Transverse colon (tissue), 4 donors: Measurements from ENCODE around the gene LTV1. TPM values are rescaled to one million over a fixed set of nuclear protein-coding genes. Genes with fewer than 3 reads are reported as not detected.
"Not testable (repeated sequence)": the region's sequence is repeated elsewhere in the genome, so short reads cannot be mapped to it uniquely, and the experiment has no call there.

Experiments used
- DNase-seq: peaks from one replicate; pipeline ENCODE4 v3.0.0-alpha.2; 2019
- H3K27ac ChIP-seq, 4 donors: fragments of 200-600 bp; sonication (generic); 2 replicates each; pipeline ENCODE4 v1.5.1; 2016 to 2018; ENCODE audit warnings: inconsistent platforms in 4 of 4
- H3K27me3 ChIP-seq: fragments of 200-600 bp; sonication (generic); 2 replicates; pipeline ENCODE4 v1.5.1; 2017; ENCODE audit warnings: inconsistent platforms
- H3K36me3 ChIP-seq, 4 donors: fragments of 200-600 bp; sonication (generic); 2 replicates each; pipeline ENCODE4 v1.5.1; 2017 to 2019; ENCODE audit warnings: inconsistent platforms in 4 of 4
- H3K4me1 ChIP-seq, 4 donors: fragments of 200-600 bp; sonication (generic); 2 replicates each; pipeline ENCODE4 v1.5.1; 2017 to 2020; ENCODE audit warnings: inconsistent platforms in 4 of 4
- H3K4me3 ChIP-seq, 4 donors: fragments of 200-600 bp; sonication (generic); 1 replicate in 1 of 4; 2 replicates in 3 of 4; pipeline versions ENCODE4 v1.5.1 to v1.6.1; 2017 to 2019; ENCODE audit warnings: inconsistent platforms in 4 of 4
- H3K9me3 ChIP-seq, 2 donors: fragments of 200-600 bp; sonication (generic); 2 replicates each; pipeline ENCODE4 v1.5.1; 2017 to 2019; ENCODE audit warnings: inconsistent platforms in 2 of 2
- EP300 ChIP-seq: sonication (generic); formaldehyde crosslinking; IDR thresholded peaks from one replicate; pipeline ENCODE4 v1.6.1; 2017; ENCODE audit warnings: antibody characterized with exemption, low read depth
- POLR2A ChIP-seq: fragments of 450-650 bp; IDR thresholded peaks from one replicate; pipeline ENCODE4 v1.6.1; 2016; ENCODE audit warnings: antibody characterized with exemption, mild to moderate bottlenecking, moderate library complexity
- POLR2AphosphoS5 ChIP-seq, 3 donors: sonication (generic); formaldehyde crosslinking; IDR thresholded peaks; one replicate each; pipeline ENCODE4 v1.6.1; 2016; ENCODE audit warnings: antibody characterized with exemption in 3 of 3
- WGBS, 2 donors: methylation state at CpG; one replicate each; pipeline ENCODE4 v1.1.5; 2018; ENCODE audit warnings: low coverage in 1 of 2; 5-methylcytosine and 5-hydroxymethylcytosine counted together
- in situ Hi-C, 4 donors: fragments of 200-750 bp; cut with MboI; loops; one replicate each; pipeline versions ENCODE4 v1.15.0 to v1.15.1; 2017; ENCODE audit warnings: low sequenced_read_pairs in 3 of 4, low pct_ligation_motif_present in 1 of 4, low pct_unique_long_range_greater_than_20kb in 1 of 4
- intact Hi-C: fragments of 100-400 bp; cut with DNase I; formaldehyde crosslinking; loops from one replicate; pipeline ENCODE4 v1.15.1; 2023; ENCODE audit warnings: low total_unique reads
- total RNA-seq, 4 donors: library from RNA; depleted of rRNA; stranded (reverse); fragments of >200 nt; gene quantifications; one replicate each; pipeline ENCODE4 v1.1.0, GENCODE V29; 2016
- TF ChIP-seq, protein P1 (sequence below), 5 experiments: fragments of 200-600 bp in 3 of 5; fragments of 450-650 bp in 2 of 5; sonication (generic) in 3 of 5; IDR thresholded peaks; 1 replicate in 2 of 5; 2 replicates in 3 of 5; pipeline ENCODE4 v1.5.1; 2016 to 2017; ENCODE audit warnings: antibody characterized with exemption in 5 of 5, inconsistent platforms in 3 of 5, mild to moderate bottlenecking in 2 of 5, moderate library complexity in 1 of 5

LTV1 gene
- total RNA-seq, 4 donors from 2014 or later: 0.80 to 13.2 (median 4.1) TPM

DNA sequence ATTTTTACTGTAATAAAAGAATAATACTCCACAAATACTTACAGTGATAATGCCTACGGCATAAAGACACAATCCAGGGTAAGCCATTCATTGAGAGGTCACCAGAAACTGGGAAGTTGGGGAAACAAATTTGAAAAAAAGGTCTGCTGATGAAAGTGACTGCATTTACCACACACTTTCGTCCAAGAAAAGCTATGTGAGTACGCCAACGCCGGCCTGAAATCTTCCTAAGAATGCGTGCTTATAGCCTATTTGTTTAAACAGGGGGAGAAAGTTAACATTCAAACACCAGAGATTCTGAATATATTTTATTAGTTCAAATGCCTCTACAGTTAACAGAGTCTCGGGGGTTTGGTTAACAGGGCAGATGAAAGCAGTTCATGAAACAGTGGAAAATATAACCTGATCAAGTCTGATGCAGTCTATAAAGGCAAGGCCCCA, 657 bp upstream of the LTV1 start:
- WGBS, 2 donors: 19 to 40% methylated on average over 7 of the region's 7 CpGs
- intact Hi-C loops (no loop called here), in situ Hi-C loops (no loop called here)
- peaks cover 0 to 21% (median 13%) of the 10 kb centered on the region in 4 donors for H3K4me1 ChIP-seq
- H3K36me3 ChIP-seq: peaks cover 0 to 21% (median 2%) of the 10 kb centered on the region in 4 donors
- H3K27me3 ChIP-seq: no peaks in the 10 kb centered on the region
- TF ChIP-seq EP300: no peak
- TF ChIP-seq, protein P1, sequence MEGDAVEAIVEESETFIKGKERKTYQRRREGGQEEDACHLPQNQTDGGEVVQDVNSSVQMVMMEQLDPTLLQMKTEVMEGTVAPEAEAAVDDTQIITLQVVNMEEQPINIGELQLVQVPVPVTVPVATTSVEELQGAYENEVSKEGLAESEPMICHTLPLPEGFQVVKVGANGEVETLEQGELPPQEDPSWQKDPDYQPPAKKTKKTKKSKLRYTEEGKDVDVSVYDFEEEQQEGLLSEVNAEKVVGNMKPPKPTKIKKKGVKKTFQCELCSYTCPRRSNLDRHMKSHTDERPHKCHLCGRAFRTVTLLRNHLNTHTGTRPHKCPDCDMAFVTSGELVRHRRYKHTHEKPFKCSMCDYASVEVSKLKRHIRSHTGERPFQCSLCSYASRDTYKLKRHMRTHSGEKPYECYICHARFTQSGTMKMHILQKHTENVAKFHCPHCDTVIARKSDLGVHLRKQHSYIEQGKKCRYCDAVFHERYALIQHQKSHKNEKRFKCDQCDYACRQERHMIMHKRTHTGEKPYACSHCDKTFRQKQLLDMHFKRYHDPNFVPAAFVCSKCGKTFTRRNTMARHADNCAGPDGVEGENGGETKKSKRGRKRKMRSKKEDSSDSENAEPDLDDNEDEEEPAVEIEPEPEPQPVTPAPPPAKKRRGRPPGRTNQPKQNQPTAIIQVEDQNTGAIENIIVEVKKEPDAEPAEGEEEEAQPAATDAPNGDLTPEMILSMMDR (IDR thresholded peaks at IDR 0.05): no peak
- H3K27ac ChIP-seq: peak overlapping the region; percentile 88 to 97 (median 90)
- H3K4me3 ChIP-seq: peak overlapping the region; percentile 67 to 82 (median 80)
- H3K9me3 ChIP-seq: no peaks in the 10 kb centered on the region
- DNase-seq: no peak

DNA sequence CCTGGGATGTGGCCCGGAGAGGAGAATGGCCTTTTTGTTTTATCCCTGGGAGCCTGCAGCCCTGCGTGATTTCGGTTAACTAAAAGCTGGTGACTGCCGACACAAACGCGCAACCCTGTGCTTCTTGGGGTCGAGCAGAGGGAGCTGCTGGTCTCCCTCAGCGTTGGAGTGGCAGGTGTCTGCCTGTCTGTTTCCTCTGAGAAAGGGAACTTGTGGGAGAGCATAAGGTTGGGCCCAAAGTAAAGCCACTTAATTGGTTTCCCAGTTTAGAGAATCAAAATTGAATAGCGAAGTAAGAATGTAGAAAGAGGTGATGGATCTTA, 500 bp downstream of the LTV1 start:
- no peaks in the 10 kb centered on the region for H3K9me3 ChIP-seq
- TF ChIP-seq POLR2AphosphoS5 (IDR thresholded peaks at IDR 0.05) (no peak), POLR2A (no peak), EP300 (no peak)
- TF ChIP-seq, protein P1 (IDR thresholded peaks at IDR 0.05): no peak
- intact Hi-C loops: no loop called here

DNA sequence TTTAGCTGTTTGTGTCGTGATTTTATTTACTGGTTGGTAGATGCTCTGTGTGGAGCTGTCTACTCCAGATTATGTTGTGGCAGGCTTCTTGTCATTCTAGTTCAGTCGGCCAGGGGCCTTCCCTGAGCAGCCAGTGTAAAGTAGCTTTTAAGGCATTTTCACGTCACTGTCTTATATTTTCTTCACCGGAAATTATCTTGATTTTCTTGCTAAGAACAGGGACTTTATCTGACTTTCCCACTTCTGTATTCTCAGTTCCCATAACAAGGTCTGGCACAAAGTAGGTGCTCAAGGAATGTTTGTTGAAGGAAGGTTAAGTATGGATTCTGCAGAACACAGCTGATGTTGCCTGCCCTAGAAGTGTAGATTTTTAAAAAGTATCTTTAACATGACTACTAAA, 868 bp downstream of the LTV1 start:
- TF ChIP-seq POLR2AphosphoS5 (IDR thresholded peaks at IDR 0.05) (no peak), EP300 (no peak), POLR2A (no peak)
- TF ChIP-seq, protein P1 (IDR thresholded peaks at IDR 0.05): no peak
- H3K27ac ChIP-seq: peak overlapping the region; percentile 88 to 97 (median 90)
- in situ Hi-C loops (no loop called here), intact Hi-C loops (no loop called here)
- WGBS, 2 donors: 0 to 8% methylated on average over 2 to 4 of the region's 4 CpGs
- no peak for DNase-seq
- H3K9me3 ChIP-seq: no peaks in the 10 kb centered on the region
- peaks cover 0 to 16% (median 10%) of the 10 kb centered on the region in 4 donors for H3K4me1 ChIP-seq
- no peaks in the 10 kb centered on the region for H3K27me3 ChIP-seq
- H3K4me3 ChIP-seq: peak overlapping the region; percentile 67 to 82 (median 80)
- H3K36me3 ChIP-seq: peaks cover 0 to 29% (median 8%) of the 10 kb centered on the region in 4 donors

More for the DNA sequence above, 500 bp downstream of the LTV1 start:
- peak overlapping the region; percentile 67 to 82 (median 80) for H3K4me3 ChIP-seq
- in situ Hi-C loops: no loop called here
- H3K27ac ChIP-seq: peak overlapping the region; percentile 88 to 97 (median 90)
- H3K27me3 ChIP-seq: no peaks in the 10 kb centered on the region
- peaks cover 0 to 20% (median 12%) of the 10 kb centered on the region in 4 donors for H3K4me1 ChIP-seq
- DNase-seq: no peak
- H3K36me3 ChIP-seq: peaks cover 0 to 25% (median 7%) of the 10 kb centered on the region in 4 donors
- WGBS, 2 donors: 1% methylated on average over 9 of the region's 9 CpGs; no CpG with 5 or more reads in 1 of the 2 donors

DNA sequence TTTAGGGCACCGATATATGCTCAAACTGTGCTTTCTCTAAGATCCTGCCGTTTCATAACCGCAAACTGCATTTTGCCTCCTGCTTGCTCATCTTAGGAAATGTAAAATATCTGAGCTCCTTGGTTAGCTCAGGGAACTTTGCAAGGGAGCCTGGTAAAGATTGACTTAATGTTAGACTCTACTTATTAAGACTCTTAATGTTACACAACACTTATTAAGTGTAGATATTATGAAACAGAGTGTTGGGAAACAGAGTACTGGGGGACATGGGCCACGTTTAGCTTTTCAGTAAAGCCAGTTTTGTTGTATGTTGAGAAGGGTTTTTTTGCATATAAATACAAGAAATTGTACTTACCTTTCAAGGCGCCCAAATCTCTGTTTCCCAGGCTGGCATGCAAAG, 1.9 kb downstream of the LTV1 start:
- intact Hi-C loops: no loop called here
- TF ChIP-seq EP300 (no peak), POLR2A (no peak), POLR2AphosphoS5 (IDR thresholded peaks at IDR 0.05) (no peak)
- TF ChIP-seq, protein P1 (IDR thresholded peaks at IDR 0.05): no peak
- no peak overlapping the region for H3K4me3 ChIP-seq
- H3K9me3 ChIP-seq: no peaks in the 10 kb centered on the region
- no peak overlapping the region for H3K27ac ChIP-seq
- peaks cover 0 to 39% (median 9%) of the 10 kb centered on the region in 4 donors for H3K36me3 ChIP-seq
- no peaks in the 10 kb centered on the region for H3K27me3 ChIP-seq
- H3K4me1 ChIP-seq: peaks cover 0 to 14% (median 9%) of the 10 kb centered on the region in 4 donors
- in situ Hi-C loops: no loop called here
- 89 to 95% methylated on average over 5 of the region's 5 CpGs for WGBS, 2 donors
- DNase-seq: no peak

DNA sequence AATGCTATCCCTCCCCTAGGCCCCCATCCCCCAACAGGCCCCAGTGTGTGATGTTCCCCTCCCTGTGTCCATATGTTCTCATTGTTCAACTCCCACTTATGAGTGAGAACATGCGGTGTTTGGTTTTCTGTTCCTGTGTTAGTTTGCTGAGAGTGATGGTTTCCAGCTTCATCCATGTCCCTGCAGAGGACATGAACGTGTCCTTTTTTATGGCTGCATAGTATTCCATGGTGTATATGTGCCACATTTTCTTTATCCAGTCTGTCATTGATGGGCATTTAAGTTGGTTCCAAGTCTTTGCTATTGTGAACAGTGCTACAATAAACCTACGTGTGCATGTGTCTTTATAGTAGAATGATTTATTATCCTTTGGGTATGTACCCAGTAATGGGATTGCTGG, 8.6 kb downstream of the LTV1 start:
- in situ Hi-C loops, intact Hi-C loops, H3K4me1 ChIP-seq, H3K4me3 ChIP-seq, H3K27me3 ChIP-seq, DNase-seq, H3K9me3 ChIP-seq, H3K27ac ChIP-seq: not testable (repeated sequence)
- WGBS, 2 donors: 93 to 99% methylated on average over 3 of the region's 3 CpGs
- H3K36me3 ChIP-seq: peaks cover 0 to 74% (median 20%) of the 10 kb centered on the region in 4 donors

DNA sequence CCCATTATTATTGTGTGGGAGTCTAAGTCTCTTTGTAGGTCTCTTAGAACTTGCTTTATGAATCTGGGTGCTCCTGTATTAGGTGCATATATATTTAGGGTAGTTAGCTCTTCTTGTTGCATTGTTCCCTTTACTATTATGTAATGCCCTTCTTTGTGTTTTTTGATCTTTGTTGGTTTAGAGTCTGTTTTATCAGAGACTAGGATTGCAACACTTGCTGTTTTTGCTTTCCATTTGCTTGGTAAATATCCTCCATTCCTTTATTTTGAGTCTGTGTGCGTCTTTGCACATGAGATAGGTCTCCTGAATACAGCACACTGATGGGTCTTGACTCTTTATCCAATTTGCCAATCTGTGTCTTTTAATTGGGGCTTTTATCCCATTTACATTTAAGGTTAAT, 11.9 kb downstream of the LTV1 start:
- 92 to 100% methylated on average over 1 of the region's 1 CpG for WGBS, 2 donors
- H3K27ac ChIP-seq, H3K27me3 ChIP-seq, H3K4me3 ChIP-seq, H3K9me3 ChIP-seq, in situ Hi-C loops, intact Hi-C loops, DNase-seq, H3K4me1 ChIP-seq: not testable (repeated sequence)
- H3K36me3 ChIP-seq: peaks cover 0 to 80% (median 26%) of the 10 kb centered on the region in 4 donors

DNA sequence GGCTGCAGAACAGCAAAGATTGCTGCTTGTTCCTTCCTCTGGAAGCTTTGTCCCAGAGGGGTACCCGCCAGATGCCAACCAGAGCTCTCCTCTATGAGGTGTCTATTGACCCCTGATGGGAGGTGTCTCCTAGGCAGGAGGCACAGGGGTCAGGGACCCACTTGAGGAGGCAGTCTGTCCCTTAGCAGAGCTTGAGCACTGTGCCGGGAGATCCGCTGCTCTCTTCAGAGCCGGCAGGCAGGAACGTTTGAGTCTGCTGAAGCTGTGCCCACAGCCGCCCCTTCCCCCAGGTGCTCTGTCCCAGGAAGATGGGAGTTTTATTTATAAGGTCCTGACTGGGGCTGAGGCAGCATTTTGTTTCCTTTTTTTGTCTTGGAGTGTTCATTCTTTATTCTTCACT, 13.6 kb downstream of the LTV1 start:
- H3K27ac ChIP-seq, H3K9me3 ChIP-seq, DNase-seq, intact Hi-C loops, H3K4me3 ChIP-seq, H3K27me3 ChIP-seq, in situ Hi-C loops, H3K4me1 ChIP-seq: not testable (repeated sequence)
- WGBS, 2 donors: 99% methylated on average over 6 of the region's 6 CpGs; no CpG with 5 or more reads in 1 of the 2 donors
- H3K36me3 ChIP-seq: peaks cover 0 to 74% (median 22%) of the 10 kb centered on the region in 4 donors
